ENCODE data around the gene KLHL41. TPM values are rescaled to one million over a fixed set of nuclear protein-coding genes. Genes with fewer than 3 reads are reported as not detected.
"Not testable (repeated sequence)": the region's sequence is repeated elsewhere in the genome, so short reads cannot be mapped to it uniquely, and the experiment has no call there.

The KLHL41 gene
- total RNA-seq, 1 donor from 2014 or later, result not detected

DNA sequence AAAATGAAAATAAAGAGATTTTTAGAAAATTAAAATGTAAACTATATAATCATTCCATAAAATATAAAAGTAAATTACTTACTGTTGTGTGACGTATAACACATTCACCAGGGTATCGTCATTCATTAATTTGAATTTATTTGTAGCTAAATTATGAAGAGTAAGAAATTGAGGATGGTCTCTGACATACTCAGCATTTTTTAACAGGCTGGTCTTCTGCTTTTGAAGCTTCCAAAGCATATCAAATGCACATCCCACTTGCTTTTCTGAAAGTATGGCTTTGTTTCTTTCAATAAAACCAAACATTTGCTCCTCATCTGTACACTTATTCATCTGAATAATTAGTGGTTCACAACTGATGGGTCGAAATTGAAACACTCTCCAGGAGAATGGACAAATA, 62.1 kb downstream of the KLHL41 start:
- peaks cover 4% of the 10 kb centered on the region for H3K27me3 Mint-ChIP-seq (ENCODE audit: unreplicated experiment)
- no peak overlapping the region for H3K27ac Mint-ChIP-seq (ENCODE audit: unreplicated experiment)
- H3K4me3 Mint-ChIP-seq (ENCODE audit: unreplicated experiment), result peak overlapping the region; percentile 15
- TF ChIP-seq, protein P1, sequence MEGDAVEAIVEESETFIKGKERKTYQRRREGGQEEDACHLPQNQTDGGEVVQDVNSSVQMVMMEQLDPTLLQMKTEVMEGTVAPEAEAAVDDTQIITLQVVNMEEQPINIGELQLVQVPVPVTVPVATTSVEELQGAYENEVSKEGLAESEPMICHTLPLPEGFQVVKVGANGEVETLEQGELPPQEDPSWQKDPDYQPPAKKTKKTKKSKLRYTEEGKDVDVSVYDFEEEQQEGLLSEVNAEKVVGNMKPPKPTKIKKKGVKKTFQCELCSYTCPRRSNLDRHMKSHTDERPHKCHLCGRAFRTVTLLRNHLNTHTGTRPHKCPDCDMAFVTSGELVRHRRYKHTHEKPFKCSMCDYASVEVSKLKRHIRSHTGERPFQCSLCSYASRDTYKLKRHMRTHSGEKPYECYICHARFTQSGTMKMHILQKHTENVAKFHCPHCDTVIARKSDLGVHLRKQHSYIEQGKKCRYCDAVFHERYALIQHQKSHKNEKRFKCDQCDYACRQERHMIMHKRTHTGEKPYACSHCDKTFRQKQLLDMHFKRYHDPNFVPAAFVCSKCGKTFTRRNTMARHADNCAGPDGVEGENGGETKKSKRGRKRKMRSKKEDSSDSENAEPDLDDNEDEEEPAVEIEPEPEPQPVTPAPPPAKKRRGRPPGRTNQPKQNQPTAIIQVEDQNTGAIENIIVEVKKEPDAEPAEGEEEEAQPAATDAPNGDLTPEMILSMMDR (IDR thresholded peaks at IDR 0.05; ENCODE audit: partially characterized antibody, unreplicated experiment), result no peak
- H3K4me1 Mint-ChIP-seq (ENCODE audit: low read depth, unreplicated experiment), result peaks cover 5% of the 10 kb centered on the region
- no peak for DNase-seq
- no peaks in the 10 kb centered on the region for H3K36me3 Mint-ChIP-seq (ENCODE audit: unreplicated experiment)
- H3K9me3 Mint-ChIP-seq (ENCODE audit: unreplicated experiment), result peaks cover 6% of the 10 kb centered on the region

DNA sequence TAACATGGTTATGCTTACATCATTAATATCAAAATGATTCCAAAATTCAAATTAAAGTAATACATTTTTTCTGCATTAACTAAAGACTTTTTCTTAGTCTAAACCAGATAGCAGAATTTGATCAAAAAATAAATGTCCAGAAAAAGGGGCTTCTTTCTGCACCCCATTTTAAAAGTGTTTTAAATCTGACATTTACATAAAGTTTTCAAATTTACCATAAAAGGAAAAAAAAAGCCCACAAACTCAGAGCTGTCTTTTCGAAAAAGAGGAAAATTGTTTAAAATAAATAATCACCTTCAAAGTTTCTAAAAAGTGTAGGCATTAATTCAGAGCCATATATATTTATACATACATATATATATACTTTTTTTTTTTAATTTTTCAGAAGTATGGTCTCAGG, 62.7 kb downstream of the KLHL41 start:
- peaks cover 5% of the 10 kb centered on the region for H3K4me1 Mint-ChIP-seq (ENCODE audit: low read depth, unreplicated experiment)
- no peak overlapping the region for H3K4me3 Mint-ChIP-seq (ENCODE audit: unreplicated experiment)
- no peak for DNase-seq
- no peaks in the 10 kb centered on the region for H3K36me3 Mint-ChIP-seq (ENCODE audit: unreplicated experiment)
- no peak overlapping the region for H3K27ac Mint-ChIP-seq (ENCODE audit: unreplicated experiment)
- peaks cover 4% of the 10 kb centered on the region for H3K27me3 Mint-ChIP-seq (ENCODE audit: unreplicated experiment)
- TF ChIP-seq, protein P1 (IDR thresholded peaks at IDR 0.05; ENCODE audit: partially characterized antibody, unreplicated experiment), result no peak
- H3K9me3 Mint-ChIP-seq (ENCODE audit: unreplicated experiment), result peaks cover 7% of the 10 kb centered on the region

DNA sequence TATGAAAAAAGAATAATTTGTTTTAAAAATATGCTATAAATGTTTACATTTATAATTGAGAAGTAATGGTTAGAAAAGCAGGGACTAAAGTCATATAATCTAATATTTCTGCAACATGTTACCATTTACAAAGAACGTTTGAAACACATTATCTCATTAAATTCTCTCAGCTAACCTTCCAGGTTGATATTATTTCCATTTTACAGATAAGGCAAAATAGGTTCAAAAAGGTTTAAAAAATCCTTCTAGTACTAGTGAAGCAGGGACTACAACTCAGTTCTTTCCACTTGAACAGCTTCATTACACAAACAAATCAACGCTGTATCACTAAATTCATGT, 63.3 kb downstream of the KLHL41 start:
- H3K4me1 Mint-ChIP-seq (ENCODE audit: low read depth, unreplicated experiment), result peaks cover 5% of the 10 kb centered on the region
- peaks cover 4% of the 10 kb centered on the region for H3K27me3 Mint-ChIP-seq (ENCODE audit: unreplicated experiment)
- H3K4me3 Mint-ChIP-seq (ENCODE audit: unreplicated experiment), result peak overlapping the region; percentile 98
- peak overlapping the region; percentile 92 for H3K27ac Mint-ChIP-seq (ENCODE audit: unreplicated experiment)
- DNase-seq, result no peak
- TF ChIP-seq, protein P1 (IDR thresholded peaks at IDR 0.05; ENCODE audit: partially characterized antibody, unreplicated experiment), result no peak
- no peaks in the 10 kb centered on the region for H3K36me3 Mint-ChIP-seq (ENCODE audit: unreplicated experiment)
- peaks cover 7% of the 10 kb centered on the region for H3K9me3 Mint-ChIP-seq (ENCODE audit: unreplicated experiment)

DNA sequence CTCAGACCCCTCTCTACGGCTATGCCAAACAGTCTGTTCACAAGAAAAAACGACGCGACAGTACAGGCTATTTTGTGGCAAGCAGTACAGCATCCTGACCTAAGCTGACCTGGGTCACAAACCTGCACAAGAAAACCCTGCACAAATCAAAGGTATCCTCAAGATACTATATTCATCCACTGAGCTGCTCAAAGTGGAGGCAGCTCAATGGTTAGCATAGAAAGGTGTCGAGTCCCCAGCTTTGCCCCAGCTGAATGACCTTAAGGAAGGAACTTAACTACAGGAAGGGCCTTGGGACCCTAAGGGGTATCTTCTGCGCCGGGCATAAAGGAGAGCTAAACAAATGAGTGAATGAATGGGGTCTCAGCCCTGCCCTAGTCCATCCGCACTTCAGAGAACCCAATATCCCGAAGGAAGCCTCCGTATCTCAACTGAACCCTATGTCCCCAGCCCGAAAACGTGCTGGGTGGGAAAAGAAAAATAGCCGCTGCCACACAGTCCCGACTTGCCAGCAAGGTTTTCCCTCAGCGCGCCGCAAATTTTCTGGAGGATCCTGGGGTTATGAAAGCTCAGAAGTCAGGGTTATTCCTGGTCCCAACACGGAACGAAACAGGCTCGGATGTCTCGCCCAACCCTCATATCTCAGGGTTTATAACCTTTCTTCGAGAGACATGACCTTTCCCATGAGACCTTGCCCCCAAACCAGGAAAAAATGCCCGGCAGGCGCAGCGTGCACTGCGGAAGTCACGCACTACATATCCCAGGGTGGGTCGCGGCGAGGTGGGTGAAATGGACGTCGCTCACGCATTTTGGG, 63.9 kb downstream of the KLHL41 start, which contains the start of gene FASTKD1:
Gene FASTKD1 (minus strand): TSS at position 706 of the 814 bp plus-strand sequence. CDS start 1,836 bp downstream, outside the sequence.
- Mint-ChIP-seq H3K9me3 (ENCODE audit: unreplicated experiment) (peaks cover 7% of the 10 kb centered on the region), H3K27ac (ENCODE audit: unreplicated experiment) (peak within 1 kb of the TSS; percentile 92), H3K4me3 (ENCODE audit: unreplicated experiment) (peak within 1 kb of the TSS; percentile 98), H3K27me3 (ENCODE audit: unreplicated experiment) (peaks cover 4% of the 10 kb centered on the region), H3K4me1 (ENCODE audit: low read depth, unreplicated experiment) (peaks cover 5% of the 10 kb centered on the region), H3K36me3 (ENCODE audit: unreplicated experiment) (no peaks in the 10 kb centered on the region)
- DNase-seq, result peak; percentile 86
- TF ChIP-seq, protein P1 (IDR thresholded peaks at IDR 0.05; ENCODE audit: partially characterized antibody, unreplicated experiment), result no peak

DNA sequence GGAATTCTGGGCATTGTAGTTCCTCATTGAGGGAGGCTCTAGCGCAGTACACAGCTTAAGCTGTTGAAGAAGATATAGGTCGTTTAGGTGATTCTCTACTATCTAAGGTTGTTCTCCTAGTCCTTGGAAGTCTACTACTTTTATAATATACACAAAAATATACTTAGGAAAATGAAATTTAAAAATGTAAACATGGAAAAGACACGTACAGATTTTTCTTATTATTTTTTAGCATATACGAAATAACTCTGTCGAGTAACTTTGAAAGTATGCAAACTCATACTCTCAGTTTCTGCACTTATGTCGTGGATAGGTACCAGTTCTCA, 64.4 kb downstream of the KLHL41 start:
- peak overlapping the region; percentile 92 for H3K27ac Mint-ChIP-seq (ENCODE audit: unreplicated experiment)
- H3K9me3 Mint-ChIP-seq (ENCODE audit: unreplicated experiment), result peaks cover 7% of the 10 kb centered on the region
- peak overlapping the region; percentile 98 for H3K4me3 Mint-ChIP-seq (ENCODE audit: unreplicated experiment)
- H3K36me3 Mint-ChIP-seq (ENCODE audit: unreplicated experiment), result no peaks in the 10 kb centered on the region
- H3K27me3 Mint-ChIP-seq (ENCODE audit: unreplicated experiment), result peaks cover 4% of the 10 kb centered on the region
- TF ChIP-seq, protein P1 (IDR thresholded peaks at IDR 0.05; ENCODE audit: partially characterized antibody, unreplicated experiment), result no peak
- DNase-seq, result no peak
- peaks cover 5% of the 10 kb centered on the region for H3K4me1 Mint-ChIP-seq (ENCODE audit: low read depth, unreplicated experiment)

DNA sequence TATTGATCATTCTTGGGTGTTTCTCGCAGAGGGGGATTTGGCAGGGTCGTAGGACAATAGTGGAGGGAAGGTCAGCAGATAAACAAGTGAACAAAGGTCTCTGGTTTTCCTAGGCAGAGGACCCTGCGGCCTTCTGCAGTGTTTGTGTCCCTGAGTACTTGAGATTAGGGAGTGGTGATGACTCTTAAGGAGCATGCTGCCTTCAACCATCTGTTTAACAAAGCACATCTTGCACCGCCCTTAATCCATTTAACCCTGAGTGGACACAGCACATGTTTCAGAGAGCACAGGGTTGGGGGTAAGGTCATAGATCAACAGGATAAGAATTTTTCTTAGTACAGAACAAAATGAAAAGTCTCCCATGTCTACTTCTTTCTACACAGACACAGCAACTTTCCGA, 65.0 kb downstream of the KLHL41 start:
- H3K36me3 Mint-ChIP-seq (ENCODE audit: unreplicated experiment); H3K27me3 Mint-ChIP-seq (ENCODE audit: unreplicated experiment); H3K4me1 Mint-ChIP-seq (ENCODE audit: low read depth, unreplicated experiment); H3K4me3 Mint-ChIP-seq (ENCODE audit: unreplicated experiment); DNase-seq; H3K9me3 Mint-ChIP-seq (ENCODE audit: unreplicated experiment): not testable (repeated sequence)
- H3K27ac Mint-ChIP-seq (ENCODE audit: unreplicated experiment), result peak overlapping the region; percentile 64

DNA sequence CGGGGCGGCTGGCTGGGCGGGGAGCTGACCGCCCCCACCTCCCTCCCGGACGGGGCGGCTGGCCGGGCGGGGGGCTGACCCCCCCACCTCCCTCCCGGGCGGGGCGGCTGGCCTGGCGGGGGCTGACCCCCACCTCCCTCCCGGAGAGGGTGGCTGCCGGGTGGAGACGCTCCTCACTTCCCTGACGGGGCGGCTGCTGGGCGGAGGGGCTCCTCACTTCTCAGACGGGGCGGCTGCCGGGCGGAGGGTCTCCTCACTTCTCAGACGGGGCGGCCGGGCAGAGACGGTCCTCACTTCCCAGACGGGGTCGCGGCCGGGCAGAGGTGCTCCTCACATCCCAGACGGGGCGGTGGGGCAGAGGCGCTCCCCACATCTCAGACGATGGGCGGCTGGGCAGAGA, 65.8 kb downstream of the KLHL41 start:
- not testable (repeated sequence) for DNase-seq; H3K4me3 Mint-ChIP-seq (ENCODE audit: unreplicated experiment); H3K36me3 Mint-ChIP-seq (ENCODE audit: unreplicated experiment); H3K27ac Mint-ChIP-seq (ENCODE audit: unreplicated experiment); H3K9me3 Mint-ChIP-seq (ENCODE audit: unreplicated experiment); H3K4me1 Mint-ChIP-seq (ENCODE audit: low read depth, unreplicated experiment); H3K27me3 Mint-ChIP-seq (ENCODE audit: unreplicated experiment)
